Measurements from ENCODE around the gene EPHB2. TPM values are rescaled to one million over a fixed set of nuclear protein-coding genes. Genes with fewer than 3 reads are reported as not detected.
"Not testable (repeated sequence)": the region's sequence is repeated elsewhere in the genome, so short reads cannot be mapped to it uniquely, and the experiment has no call there.

The EPHB2 gene
- total RNA-seq, 1 donor from 2014 or later, result 22.8 TPM

DNA sequence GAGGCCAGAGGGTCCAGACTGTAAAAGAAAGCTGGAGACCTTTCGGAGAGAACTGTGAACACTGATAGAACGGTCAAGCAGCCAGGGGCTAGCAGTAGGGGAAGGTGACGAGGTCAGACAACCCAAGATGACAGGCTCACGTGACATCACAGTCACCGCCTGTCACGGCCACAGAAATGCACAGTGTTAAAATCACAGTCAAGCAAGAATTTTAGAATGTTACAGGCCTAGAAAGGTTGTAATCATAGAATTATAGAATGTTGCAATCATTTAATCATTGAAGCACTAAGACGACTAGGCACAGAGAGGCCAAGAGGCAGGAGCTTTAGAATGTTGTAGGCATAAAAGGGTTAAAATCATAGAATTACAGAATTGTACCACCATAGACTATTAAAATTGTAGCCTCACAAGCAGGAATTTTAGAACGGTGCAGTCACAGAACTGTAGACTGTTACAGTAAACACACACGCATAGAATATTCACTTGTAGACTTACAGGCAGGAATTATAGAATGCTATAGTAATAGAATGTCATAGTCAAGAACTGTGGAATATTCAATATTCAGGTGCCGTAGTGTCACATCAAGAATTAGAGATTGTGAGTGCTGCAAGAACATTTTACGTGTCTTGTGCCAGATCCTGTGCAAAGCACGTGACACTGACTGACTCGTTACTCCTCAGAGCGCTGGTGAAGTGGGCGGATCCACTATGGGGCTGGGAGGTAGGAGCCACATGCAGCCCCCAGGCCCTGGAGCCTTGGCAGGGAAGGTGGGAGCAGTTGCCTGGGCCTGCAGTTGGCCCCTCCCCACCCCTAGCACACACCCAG, 118.1 kb downstream of the EPHB2 start:
- FAIRE-seq, result no peak

DNA sequence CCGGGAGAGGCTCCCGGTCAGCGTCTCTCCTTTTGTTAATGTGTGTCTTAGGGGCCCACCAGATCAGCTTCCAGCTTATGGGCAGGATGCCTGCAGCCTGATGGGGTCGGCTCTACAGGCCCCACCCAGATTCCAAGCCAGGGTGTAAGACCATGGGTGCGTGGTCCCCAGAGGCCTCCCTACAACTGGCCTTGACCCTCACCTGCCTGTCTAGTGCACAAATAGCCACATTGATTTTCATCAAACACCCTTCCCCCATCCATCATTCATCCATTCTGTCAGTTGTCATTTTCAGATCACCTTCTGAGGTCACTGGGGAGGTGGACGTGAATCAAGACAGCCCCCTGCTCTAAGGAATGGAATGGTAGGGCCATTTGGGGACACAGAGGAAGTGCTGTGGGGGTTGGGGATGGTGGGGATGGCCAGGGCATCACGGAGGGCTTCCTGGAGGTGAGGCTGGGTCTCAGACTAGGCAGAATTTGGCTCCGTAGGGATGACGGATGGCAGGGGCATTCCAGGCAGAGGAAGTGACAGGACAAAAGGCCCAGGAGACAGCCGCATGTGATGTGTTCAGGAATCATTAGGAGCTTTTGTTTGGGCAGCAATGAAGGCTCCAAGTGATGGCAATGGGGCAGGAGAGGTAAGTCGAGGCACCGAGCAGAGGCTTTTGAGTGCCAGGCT, 118.8 kb downstream of the EPHB2 start:
- no peak for FAIRE-seq

More for the DNA sequence above, 118.1 kb downstream of the EPHB2 start:
- no peak for DNase-seq (ENCODE audit: low spot score in 2 of 2)

DNA sequence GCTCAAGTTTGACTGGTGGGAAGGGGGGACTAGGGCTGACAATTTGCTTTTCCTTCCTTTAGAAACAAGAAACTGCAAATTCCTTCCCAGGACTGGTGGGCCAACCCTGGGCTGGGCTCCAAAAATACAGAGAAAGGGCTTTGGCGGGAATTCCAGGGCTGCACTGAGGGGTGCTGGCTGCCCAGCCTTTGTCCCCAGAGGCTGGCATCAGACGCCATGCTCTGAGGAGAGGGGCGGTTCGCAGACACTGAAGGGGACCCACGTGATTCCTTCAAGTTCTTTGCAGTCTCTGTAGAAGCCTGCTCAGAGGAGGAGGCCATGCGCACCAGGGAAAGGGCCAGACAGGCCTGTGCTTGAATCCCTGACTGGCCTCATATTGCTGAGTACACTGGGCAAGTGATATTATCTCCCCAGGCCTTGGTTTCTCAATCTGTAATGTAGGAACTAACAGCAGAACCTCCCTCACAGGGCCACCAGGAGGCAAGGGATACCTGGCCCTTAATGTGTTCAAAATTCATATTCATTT, 119.5 kb downstream of the EPHB2 start:
- no peak for DNase-seq (ENCODE audit: low spot score in 2 of 2)
- FAIRE-seq, result no peak

More for the DNA sequence above, 118.8 kb downstream of the EPHB2 start:
- no peak for DNase-seq (ENCODE audit: low spot score in 2 of 2)

DNA sequence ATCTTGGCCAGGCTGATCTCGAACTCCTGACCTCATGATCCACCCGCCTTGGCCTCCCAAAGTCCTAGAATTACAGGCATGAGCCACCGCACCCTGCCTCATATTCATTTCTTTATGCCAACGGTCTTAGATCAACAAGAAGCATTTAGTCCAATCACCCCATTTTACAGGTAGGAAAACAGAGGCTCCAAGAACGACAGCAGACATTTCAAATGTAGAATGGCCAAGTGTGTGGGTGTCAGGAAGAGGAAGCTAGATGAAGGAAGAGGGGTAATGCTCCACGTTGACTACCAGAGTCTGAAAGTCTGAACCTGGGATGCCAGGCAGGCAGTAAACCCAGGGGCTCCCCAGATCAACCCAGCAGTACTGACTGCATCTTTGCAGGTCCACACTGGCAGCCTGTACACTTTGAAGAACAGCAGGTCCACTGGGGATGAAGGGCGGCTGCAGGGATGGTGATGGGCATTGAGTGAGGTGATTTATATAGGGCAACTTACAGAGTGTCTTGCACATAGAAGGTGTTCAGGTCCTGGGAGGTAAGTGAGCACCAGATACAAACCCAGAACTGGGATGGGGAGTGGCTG, 120.2 kb downstream of the EPHB2 start:
- DNase-seq (ENCODE audit: low spot score in 2 of 2), result no peak
- no peak for FAIRE-seq

DNA sequence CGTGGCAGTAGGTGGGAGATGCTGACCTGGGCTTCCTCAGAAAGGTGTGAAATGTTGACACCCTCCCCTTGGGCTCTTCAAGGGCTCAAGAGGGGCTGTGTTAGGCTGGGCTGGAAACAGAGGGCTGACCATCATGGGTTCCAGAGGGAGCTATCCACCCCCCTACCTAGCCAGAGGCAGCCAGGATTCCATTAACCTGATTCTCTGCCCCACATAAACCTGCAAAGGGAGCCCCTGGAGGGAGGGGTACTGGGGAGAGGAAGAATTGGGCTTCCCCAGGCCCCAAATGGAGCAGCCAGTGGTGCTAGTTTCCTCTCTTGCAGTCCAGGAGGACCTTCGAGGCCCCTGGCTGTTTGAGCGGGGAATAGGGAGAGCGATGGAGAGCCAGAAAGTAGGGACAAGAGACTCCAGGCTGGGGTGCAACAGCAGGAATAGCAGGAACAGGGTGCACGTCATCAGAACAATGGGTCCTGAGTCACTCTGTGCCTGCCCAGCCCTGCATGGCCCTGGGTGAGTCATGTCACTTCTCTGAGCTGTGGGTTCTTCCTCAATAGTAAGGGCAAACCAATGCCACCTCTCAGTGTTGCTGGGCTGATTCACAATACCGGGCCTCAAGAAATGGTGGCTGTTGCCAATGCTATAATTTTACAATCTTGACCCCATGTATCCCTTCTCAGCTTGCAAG, 121.2 kb downstream of the EPHB2 start:
- DNase-seq (ENCODE audit: low spot score in 2 of 2) (no peak), FAIRE-seq (no peak)

DNA sequence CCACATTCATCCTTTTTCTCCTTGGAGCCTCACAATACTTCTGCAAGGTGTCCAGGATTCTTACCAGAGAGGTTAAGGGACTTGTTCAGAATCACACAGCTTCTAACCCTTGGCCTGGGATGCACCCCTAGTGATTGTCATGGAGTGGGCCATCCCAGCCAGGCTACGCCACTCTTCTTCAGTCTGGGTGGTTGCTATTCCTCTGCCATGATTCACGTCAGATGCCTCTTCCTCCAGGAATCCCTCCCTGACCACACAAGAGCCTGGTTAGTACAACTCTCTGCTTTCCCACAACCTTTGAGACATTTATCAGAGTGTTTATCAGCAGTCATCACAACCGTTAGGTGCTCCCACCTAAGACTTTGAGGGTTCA, 121.8 kb downstream of the EPHB2 start:
- DNase-seq (ENCODE audit: low spot score in 2 of 2) (no peak), FAIRE-seq (no peak)

DNA sequence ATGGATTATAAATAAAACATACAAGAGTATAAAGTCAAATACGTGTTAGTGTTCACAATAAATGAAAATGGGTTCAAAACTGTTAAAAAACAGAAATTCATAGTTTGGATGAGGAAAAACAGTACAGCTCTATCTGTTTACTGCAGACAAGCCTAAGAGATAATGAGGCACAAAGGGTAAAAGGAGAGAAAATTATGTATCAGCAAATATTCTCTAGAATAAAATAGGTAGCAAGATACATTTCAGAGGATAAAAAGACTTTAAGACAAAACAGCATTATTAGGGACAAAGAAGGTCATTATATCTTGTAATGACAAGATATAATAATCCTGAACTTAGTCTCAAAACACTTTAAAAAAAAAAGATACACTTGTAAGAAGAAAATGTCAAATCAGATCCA, 123.1 kb downstream of the EPHB2 start:
- FAIRE-seq (no peak), DNase-seq (ENCODE audit: low spot score in 2 of 2) (no peak)

DNA sequence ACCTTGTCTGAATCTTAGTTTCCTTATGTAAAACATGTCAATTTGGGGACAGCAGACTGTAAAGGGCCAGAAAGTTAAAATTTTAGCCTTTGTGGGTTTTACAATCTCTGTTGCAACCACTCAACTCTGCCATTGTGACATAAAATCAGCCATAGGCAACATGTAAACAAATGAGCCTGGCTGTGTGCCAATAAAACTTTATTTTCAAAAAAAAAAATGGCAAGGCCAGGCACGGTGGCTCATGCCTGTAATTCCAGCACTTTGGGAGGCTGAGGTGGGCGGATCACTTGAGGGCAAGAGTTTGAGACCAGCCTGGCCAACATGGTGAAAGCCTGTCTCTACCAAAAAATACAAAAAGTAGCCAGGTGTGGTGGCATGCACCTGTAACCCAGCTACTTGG, 123.8 kb downstream of the EPHB2 start:
- DNase-seq (ENCODE audit: low spot score in 2 of 2); FAIRE-seq: not testable (repeated sequence)

DNA sequence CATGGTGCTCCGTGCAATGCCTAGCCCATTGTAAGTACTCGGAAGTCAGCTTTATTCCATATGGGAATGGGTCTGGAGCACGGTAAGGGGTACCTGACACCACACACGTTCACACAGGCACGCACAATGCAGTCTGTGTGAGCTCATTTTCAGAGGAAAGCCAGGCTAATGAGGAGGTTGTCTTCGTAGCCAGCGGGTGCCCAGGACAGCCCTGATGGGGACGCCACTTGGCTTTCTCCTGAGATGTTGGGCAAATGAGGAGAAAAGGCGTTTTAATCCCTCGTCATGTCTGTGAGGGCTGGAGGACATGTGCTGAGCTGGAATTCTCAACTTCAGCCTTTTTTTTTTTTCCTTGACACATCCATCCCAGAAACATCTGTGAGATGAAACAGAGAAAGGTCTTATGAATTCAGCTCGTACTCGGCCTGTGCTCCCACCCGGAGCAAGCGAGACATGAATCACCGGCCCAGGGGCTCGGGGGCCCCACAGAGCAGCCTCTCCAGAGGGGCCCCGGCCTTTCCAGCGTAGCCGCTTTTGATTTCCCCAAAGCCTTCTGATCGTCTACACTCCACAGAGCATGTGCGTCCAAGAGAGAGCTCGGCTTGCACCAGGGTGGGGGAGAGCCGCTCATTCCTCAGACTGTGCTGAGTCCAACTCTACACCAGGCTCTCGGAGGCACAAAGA, 125.1 kb downstream of the EPHB2 start:
- no peak for FAIRE-seq
- no peak for DNase-seq (ENCODE audit: low spot score in 2 of 2)

DNA sequence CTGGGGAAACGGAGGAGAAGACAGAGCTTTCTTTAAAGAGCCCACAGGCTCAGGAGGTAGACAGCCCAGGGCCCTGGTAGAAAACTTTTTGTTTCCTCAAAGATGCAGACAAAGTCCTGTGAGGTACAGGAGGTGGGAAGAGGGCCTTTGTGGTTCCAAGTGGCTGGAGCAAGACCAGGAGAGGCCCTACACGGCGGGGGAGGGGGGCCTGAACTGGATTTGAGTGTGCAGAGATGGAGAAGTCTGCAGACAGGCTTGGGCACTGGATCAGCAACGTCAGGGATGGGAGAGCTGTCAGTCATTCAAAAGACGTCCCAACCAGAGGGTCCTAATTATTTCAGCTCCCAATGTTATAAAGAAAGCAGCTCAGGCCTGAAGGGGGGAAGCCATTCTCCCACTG, 126.2 kb downstream of the EPHB2 start:
- no peak for DNase-seq (ENCODE audit: low spot score in 2 of 2)
- FAIRE-seq, result no peak

DNA sequence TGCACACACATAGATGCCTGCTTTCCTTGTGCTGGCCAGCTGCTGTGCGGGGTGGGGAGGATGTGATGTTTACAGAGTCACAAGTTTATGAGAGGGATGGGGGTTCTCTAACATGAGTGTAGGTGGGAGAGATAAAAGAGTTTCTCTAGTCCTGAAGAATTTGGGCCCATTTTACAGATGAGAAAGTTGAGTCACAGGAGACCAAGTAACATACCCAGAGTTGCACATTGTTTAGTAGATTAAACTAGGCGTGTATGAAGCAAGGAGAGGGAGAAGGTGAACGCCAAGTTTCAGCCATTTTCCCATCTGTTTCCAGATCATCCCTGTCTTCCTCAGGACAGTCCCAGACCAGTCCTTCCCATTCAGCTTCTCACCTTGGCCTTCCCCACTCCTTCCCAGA, 126.7 kb downstream of the EPHB2 start:
- FAIRE-seq (no peak), DNase-seq (ENCODE audit: low spot score in 2 of 2) (no peak)

DNA sequence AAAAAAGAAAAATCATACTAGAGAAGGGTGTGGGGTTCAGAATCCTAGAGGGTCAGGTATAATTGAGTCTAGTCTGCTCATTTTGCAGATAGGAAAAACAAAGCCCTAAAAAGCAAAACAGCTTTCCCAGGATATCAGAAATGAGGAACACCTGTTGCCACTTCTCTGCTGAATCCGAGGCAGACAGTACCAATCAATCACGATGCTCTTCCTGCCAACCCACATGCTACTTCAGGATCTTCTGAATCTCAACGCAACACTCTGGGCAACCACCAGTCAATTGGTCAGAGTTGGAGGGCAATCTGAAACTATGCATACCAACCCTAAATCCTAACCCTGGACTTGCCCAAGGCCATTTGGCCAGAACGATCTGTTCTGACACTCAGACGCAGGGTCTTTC, 128.3 kb downstream of the EPHB2 start:
- FAIRE-seq, result no peak
- DNase-seq (ENCODE audit: low spot score in 2 of 2), result no peak

DNA sequence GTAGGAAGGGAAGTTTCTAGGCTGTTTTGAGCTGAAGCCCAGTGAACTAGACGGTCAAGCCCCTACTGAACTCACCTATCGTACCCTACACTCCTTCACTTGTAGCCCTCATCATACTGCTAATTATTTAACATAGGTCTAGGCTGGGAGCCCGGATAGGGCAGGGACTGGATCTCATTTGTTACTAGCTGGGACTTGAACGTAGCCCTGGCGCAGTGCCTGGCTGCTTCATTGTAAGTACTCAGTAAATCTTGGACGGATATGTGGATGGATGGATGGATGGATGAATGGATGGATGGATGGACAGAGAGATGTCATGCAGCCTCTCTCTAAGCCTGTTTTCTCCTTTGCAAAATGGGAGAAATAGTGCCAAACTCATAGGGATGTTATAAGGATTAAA, 129.2 kb downstream of the EPHB2 start:
- DNase-seq (ENCODE audit: low spot score in 2 of 2) (no peak), FAIRE-seq (no peak)

DNA sequence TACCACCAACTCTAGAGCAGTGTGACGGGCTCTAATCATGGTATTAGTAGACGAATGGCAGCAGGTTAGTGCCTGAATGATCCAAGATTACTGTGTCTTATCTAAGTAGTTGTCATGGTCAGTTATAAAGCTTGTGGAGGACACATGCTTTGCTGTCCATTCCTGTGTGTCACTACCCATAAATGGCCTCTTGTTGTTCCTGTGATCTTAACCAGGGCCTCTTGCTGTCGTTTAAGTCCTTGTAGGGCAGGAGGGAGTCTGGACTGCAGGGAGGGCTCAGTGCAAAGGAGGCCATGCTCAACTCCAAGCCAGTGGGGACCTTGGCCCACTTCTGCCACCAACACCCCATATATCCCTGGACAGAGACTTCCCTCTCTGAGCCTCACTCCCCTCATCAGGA, 130.5 kb downstream of the EPHB2 start:
- DNase-seq (ENCODE audit: low spot score in 2 of 2) (no peak), FAIRE-seq (no peak)

DNA sequence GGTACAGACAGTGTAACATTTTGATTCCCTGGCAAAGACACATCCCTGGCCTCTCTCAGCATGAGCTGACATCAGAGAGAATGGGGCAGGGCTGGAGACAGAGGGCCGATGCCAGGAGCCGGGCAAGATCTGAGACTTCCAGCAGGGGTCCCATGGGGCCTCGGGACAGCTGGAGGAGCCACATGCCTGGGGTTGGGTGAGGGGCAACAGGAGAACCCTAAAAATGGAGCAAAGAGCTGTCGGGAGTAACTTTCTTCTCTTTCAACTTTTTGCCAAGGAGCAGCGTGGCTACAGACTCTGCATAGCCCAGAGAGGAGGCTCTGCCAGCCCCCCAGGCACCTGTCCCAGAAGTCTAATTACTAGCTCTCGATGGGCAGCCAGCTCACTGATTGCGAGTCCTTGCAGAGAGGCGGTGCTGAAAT, 131.2 kb downstream of the EPHB2 start:
- no peak for DNase-seq (ENCODE audit: low spot score in 2 of 2)
- no peak for FAIRE-seq

DNA sequence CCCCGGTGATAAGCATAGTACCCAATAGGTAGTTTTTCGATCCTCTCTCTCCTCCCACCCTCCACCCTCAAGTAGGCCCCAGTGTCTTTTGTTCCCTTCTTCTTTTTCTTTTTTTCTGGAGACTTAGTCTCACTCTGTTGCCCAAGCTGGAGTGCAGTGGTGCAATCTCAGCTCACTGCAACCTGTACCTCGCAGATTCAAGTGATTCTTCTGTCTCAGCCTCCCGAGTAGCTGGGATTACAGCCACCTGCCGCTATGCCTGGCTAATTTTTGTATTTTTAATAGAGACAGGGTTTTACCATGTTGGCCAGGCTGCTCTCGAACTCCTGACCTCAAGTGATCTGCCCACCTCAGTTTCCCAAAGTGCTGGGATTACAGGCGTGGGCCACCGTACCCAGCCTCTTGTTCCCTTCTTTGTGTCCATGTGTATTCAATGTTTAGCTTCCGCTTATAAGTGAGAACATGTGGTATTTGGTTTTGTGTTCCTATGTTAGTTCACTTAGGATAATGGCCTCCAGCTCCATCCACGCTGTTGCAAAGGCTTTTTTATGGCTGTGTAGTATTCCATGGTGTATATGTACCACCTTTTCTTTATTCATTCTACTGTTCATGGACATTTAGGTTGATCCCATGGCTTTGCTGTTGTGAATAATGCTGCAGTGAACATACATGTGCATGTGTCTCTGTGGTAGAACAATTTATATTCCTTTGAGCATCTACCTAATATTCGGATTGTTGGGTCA, 133.0 kb downstream of the EPHB2 start:
- DNase-seq (ENCODE audit: low spot score in 2 of 2); FAIRE-seq: not testable (repeated sequence)

DNA sequence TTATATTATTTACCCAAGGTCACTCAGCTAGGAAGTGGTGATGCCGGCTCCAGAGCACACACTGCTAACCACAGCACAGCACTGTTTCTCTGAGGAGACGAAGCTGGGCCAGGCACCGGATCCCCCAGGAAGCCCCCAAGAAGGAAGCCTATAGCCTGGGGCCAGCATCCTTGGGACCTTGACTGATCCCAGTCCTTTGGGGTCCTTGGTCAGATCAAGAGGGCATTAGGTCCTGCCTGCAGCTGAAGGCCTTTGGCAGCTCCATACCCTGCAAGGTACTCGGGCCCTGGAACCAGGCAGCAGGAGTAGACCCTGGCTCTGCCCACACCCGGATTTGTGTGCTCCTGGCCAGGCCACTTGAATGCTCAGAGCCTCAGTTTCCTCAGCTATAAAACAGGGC, 134.0 kb downstream of the EPHB2 start:
- FAIRE-seq, result no peak

DNA sequence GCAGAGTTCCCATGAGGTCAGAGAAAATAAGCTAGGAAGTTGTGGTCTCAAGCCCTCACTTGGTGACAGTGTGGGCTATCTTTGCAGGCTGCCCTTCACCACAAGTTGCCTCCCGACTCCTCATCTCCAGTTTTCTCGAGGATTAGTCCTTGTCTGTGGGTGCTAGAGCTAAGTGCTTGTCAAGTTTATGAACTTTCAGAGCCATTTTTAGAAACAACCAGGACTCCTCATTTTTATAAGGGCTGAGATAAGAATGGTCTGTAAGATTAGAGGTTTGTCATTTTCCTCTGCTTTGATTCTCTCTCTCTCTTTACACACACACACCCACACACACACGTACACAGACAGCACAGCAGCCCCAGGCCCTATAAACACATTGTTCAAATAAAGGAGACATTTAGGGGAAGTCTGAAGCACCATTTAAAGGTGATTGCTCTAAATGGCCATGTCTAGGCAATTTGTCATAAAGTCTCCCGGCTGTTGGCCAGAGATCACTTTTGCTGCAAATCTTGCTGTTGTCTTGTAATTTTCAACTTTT, 134.8 kb downstream of the EPHB2 start:
- no peak for FAIRE-seq
- DNase-seq (ENCODE audit: low spot score in 2 of 2), result no peak

More for the DNA sequence above, 134.0 kb downstream of the EPHB2 start:
- no peak for DNase-seq (ENCODE audit: low spot score in 2 of 2)

DNA sequence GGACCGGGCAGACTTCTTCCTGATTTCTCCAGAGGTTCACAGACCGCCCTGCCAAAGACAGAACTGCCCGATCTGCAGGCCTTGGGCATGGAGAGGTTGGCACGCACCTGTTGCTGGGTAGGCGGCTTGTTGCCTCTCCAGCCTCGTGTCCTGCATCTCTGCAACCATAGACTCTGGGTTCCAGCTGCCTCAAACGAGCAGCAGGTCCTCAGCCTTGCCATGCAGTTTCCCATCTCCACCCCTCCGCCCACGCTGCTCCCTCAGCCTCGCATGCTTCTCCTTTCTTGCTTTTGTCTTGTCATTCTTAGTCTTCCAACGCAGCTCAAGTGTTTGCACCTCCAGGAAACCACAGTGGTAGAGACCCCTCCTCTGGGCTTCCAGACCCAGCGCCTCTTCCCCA, 135.8 kb downstream of the EPHB2 start:
- FAIRE-seq (no peak), DNase-seq (ENCODE audit: low spot score in 2 of 2) (no peak)

Measured in frontal cortex (tissue), 4 donors.